ENCODE results near the gene FCN2.

FCN2 gene

DNA sequence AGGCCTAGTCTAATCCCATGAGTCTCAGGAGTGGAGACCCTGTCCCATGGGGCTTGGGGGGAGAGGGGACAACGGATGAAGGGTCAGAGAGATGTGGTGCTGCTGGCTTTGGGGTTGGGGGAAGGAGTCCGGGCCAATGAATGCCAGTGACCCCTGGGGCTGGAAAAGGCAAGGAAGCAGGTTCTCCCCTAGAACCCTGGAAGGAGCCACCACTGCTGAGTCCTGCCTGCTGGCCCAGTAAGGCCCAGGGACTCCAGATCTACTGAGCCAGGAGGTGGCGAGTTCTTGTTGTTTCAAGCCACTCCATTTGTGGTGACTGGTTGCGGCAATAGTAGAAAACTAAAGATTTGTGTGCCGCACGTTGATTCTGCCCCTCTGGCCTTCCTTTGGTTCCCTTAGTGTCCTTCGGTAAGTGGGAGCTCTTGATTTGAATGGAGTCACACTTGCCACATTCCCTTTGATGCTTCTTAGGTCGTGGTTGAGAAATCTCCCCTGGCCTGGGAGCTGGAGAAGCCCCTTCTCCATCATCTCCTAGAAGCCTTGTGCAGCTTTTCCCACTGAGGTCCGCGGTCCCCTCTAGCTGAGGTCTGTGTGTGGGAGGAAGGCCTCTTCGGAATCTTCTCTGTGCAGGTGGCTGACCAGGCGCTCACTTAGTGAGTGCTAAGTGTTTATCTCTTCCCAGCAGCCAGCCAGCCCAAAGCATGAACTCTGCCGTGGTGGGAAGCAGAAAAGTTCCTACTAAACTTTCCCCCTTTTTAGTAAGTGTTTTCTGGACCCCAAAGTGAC is 28.1 kb downstream of the FCN2 start:
- no peak for DNase-seq (ENCODE audit: low read depth in 1 of 2, low spot score in 1 of 2)

DNA sequence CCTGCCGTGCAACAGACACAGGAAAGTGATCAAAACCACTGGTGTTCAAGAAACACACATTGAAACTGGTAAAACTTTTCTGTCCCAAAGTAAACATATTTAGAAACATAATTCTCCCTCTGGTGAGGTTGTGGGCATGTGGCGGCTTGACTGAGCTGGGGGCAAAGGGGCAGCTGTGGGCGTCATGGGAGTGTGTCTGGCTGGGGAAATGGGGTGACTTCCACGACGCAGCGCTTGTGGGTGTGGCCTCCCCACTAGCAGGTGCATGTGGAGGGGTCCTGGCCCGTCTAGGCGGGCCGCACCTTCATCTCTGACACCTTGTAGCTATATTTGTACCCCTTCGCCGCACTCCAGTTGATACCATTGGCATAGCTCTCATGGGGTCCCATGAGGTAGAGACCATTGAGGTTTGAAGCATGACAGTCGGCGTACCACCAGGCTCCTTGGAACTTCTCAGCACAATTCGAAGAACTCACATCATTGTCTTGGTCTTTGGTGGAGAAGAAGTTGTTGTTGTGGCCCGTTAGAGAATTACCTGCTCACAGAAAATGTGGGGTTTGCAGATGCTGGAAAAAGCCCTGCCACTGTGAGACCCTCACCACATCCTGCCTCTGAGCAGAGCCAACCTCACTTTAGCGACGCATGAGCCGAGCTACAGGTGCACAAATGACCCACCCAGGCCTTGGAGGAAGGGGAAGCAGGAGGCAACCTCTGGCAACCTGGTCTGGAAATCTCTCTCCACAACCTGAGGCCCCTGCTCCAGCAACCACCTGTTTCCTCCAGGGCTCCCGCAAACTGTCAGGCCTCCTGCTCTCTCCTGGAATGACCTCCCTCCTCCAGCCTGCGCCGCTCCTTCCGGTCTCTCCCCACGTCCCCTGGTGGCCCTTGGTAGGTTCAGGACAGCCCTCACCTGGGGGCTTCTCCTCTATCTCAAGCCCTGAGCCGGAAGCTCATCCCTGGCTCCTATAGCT is 29.2 kb downstream of the FCN2 start:
- DNase-seq (ENCODE audit: low read depth in 1 of 2, low spot score in 1 of 2) = no peak

DNA sequence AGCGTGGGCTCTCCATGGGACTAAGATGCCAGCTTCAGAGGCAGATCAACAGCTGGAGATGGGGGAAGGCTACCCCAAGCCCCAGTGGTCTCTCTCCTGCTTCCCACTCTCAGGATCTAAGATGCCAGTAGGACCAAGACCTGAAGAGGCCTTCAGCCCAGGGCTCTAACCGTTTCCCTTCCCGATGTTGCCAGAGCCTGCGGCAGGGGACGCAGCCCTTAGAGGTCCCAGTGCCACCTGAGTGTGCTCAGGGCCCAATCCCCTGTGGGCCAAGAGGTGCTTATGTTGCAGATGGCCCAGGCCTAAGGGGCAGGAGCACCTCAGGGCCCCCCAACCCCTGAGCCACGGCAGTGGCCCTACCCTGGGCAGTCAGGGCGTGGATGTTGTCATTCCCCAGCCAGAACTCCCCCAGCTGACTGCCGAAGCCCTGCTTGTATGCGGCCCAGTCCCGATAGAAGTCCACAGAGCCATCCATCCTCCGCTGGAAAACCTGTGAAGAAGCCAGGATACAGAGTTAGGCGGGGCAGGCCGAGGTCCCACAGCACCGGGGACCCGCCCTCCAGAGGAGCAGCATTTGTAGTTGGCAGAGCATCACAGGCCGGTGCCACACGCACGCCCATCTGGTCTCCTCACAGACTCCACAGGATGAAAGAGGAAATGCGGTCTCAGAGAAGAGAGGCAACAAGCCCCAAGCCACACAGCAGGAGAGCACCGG is 31.7 kb downstream of the FCN2 start:
- no peak for DNase-seq (ENCODE audit: low read depth in 1 of 2, low spot score in 1 of 2)

DNA sequence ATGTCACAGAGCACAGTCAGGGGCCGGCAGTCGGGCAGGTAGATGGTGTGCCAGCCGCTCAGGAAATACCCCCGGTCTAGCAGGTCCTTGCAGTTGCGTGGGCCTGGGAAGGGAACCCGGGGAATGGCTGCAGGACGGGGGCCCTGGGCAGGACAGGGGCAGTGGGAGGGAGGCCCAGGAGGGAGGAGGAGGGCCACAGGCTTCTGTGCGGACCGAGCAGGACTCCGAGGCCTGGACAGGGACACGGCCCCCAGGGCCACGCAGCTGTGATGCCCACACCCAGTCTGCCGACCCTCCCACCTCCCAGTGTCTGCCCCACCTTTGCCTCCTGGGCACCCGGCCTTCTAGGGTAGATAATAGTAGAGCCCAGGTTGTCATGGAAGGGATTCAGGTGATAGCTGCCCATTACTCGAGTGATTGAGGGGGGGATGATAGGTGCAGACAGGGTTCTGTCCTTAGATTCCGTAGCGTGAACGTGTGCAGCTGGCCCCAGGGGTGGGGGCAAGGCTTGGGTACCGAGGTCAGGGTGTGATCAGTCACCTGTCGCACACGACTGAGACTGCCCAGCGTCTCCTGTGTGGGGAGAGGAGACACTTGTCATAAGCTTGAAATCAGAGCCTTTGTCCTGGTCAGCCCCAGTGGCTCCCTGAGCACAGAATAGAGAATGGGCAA is 32.6 kb downstream of the FCN2 start:
- no peak for DNase-seq (ENCODE audit: low read depth in 1 of 2, low spot score in 1 of 2)

DNA sequence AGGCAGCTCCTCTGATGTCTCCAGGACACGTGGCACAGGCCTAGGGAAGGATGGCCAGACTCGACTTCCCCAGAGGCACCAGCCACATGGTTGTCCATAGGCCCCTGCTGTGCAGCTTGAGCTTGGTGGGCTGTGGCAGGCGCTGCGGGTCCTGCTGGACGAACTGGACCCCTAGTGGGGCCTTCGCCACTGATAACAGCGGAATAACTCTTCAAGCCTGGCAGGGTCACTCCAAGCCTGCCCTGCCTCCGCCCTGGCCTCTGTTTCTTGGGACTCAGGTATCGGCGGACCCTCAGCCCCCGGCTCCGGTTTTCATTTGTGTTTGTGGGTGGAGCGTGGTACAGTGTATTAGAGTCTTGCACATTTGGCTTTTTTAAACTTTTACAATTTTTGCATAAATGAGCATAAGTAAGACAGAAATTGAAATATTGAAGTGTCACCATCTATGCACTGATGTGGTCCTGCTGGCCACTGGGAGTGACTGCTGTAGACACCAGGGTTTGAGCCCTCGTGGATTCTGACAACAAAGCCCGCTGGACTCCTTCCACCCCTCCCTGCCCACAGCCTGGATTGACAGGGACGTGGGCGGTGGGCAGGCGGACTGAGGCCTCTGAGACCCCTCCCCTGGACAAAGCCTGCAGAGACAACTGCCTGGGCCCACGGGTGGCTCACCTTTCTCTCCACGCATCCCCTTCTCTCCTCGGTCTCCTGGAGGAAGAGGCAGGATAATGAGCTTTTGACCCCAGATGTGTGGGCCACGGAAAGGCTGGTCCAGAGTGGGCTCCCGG is 33.3 kb downstream of the FCN2 start:
- no peak for DNase-seq (ENCODE audit: low read depth in 1 of 2, low spot score in 1 of 2)

DNA sequence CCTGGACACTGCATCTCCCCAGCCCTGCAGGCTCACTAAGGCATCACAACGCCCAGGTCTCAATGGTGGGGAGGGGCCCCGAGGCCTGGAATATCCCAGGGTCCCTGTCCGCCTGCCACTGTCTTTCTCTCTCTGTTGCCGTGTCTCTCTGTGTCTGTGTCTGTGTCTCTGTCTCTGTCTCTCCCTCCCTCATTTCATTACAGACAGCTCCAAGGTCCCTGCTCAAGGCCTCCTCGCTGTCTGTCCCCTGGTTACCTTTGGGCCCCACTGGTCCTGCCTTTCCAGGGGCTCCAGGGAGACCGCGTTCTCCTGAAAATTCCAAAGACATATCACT is 33.9 kb downstream of the FCN2 start:
- no peak for DNase-seq (ENCODE audit: low read depth in 1 of 2, low spot score in 1 of 2)

DNA sequence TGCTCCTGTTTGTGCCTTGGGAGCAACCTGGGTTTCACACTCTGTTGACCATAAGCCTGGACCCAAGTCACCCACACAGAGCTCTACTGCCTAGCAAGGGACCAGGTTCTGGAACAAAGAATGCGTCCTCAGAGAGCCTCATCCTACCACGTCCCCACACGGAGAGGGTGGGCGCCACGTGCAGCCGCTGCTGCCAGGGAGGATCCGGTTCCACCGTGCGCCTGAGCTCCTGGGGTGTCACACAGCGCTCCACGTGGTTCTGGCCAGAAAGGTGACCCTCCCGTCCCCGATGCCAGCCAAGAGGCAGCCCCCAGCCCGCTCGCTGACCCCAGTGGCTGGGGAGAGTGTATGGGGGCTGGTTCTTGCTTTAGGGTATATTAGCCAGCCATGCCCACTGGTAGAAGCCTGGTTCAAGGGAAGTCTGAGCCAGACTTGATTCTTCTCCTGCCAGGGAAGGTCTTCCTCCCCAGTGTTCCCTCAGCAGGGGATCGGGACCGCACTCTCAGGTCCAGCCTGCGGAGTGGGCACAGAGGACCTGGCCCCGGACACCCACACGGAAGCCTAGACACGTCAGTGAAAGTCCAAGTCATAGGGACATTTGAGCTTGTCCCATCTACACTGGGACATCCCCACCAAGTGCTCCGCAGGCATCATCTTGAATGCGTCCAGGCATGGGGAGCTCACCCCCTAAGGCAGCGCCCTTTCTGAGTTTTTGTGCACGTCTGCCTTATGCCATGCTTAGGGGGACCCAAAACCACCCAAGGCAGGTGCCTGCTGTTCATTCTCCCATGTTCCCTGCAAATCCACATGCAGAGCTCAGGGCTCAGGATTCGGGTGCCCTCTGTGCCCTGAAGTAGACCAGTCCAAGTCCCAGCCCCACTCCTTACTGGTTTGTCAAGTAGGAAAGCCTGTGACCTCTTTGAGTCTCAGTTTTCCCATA is 34.7 kb downstream of the FCN2 start:
- DNase-seq (ENCODE audit: low read depth in 1 of 2, low spot score in 1 of 2) = no peak

DNA sequence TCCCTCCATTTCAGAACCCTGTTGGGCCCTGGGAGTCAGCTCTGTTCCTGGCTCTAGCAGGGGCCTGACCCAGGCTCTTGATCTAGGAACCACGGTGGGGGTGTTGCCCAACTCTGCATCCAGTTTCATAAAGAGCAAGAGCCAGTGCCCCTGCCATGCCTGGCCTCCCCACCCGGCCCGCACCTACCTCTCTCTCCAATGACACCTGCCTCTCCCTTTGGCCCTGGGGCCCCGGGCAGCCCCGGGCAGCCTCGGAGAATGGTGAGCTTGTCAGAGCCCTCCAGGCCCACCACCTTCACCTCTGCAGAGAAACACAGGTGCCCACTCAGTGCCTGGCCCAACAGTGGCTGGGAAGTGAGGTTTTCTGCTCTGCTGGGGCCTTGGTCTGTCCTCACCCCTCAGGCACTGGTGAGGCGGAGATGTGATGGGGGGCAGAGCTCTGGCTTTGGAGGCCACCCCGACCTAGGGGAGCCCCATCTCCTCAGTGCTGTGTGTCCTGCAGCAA is 35.6 kb downstream of the FCN2 start:
- DNase-seq (ENCODE audit: low read depth in 1 of 2, low spot score in 1 of 2) = no peak

DNA sequence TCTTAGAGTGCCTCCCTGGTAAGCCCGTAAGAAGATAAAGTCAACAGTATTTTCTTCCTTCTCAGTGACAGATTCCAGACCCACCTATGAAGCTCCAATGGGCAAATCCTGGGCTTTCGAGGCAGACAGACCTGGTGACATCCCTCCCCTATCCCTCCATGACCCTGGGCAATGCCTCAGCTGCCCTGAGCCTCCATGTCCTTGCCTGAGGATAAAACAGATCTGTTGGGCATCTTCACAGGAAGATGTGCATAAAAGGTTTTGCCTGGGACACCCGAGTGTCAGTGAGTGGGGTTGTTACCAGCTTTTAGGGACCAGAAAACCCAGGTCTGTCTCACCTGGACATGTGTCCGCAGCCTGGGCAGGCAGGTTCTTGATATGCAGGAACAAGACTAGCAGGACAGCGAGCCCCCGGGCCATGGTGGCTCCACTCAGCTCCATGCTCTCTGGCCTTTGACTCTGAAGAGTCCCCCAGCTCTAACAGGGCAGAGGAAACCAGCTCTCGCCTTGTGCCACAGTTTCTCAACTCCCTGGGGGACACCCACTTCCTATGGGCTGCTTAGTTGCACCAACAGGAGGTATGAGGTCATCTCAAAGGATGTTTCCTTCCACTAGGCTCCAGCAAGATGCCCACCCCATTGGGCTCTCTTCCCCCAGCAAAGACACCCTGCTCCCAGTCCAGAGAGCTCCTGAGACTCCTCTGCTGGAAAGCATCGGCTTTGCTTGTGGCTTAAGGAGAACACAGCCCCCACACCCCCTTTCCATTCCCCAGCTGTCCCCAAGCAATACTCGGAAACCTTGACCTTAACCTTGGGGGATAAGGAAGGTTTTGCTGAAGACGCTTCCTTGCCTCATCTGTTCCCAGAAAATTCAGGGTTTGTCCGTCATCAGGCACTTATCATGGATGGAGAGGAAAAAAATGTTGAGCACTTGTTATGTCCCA is 37.1 kb downstream of the FCN2 start, which contains the start of gene FCN1:
FCN1 (minus strand) TSS at position 482 of the 943 bp plus-strand sequence; CDS start at position 441, 41 bp downstream.
- DNase-seq (ENCODE audit: low read depth in 1 of 2, low spot score in 1 of 2) = no peak

DNA sequence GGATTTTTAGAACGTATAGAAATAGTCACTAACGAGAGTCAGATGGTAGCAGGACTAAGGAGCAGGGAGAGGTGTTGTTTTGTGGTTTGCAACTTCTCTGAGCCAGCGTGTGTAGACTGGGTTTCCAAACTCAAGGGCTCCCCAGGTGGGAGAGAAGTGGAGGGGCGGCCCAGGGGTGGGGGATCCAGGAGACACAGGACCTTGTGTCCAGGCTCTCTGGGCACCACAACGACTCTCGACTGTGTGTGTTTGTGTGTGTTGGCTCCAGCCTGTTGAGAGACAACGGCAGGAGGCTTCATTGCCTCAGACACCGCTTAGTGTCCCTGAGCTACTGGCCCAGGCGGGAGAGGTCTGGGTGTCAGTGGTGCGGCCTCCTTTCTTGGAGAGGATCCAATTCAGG is 38.0 kb downstream of the FCN2 start:
- DNase-seq (ENCODE audit: low read depth in 1 of 2, low spot score in 1 of 2) = no peak

DNA sequence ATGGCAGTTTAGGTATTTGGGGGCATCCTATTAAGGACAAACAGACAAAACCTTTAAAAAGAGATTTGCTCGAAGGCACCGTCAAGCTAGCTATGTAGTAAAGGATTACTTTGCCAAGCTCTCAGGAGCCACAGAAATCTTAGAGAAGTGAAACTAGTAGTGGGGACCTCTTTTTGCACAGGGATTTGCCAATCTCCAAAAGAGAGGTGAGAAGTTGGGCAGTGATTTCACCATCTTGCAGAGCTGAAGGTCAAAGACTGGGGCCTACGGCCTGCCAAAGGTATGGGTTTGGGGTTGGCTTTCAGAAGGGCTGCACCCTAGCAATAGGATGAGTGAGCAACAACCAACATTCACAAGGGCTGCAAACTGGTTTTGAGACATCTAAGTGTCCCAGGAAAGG is 38.7 kb downstream of the FCN2 start:
- DNase-seq (ENCODE audit: low read depth in 1 of 2, low spot score in 1 of 2) = no peak

DNA sequence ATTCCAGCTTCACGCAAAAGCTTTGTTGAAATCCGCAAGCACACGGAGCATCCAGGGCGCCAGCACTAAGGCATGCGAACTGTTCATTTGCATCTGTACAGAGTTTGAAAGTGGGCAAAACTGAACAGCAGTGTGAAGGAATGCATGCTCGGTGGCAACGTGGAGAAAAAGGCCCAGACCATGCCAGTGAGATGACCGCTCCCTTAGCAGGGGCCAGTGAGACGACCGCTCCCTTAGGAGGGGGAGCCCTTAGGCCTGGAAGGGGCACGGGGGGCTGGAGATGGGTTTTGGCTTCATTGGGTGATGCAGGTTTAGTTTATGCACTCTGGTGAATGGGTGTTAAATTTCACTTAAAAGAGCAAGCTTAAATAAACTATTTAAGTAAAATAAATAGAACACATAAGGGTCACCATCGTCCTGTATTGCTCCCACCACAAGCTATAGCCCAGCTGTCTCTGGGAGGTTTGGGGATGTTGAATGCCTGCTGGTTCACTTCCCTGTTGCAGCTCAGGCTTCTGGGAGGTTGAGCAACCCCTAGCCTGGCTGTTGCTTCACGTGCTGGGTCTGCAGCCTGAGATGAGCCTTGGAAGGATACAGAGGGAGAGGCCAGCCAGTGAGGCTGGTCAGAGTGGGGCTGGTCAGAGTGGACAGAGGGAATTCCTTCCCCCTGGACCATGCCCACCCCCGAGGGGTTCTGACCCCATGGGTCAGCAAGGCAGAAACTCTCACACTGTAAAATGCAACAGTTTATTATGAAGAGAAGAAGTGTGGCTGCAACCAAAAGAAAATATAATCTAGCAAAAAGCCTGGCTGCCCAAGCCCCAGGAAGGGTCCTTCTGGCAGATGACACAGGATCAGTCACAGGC is 41.7 kb downstream of the FCN2 start:
- DNase-seq (ENCODE audit: low read depth in 1 of 2, low spot score in 1 of 2) = no peak

DNA sequence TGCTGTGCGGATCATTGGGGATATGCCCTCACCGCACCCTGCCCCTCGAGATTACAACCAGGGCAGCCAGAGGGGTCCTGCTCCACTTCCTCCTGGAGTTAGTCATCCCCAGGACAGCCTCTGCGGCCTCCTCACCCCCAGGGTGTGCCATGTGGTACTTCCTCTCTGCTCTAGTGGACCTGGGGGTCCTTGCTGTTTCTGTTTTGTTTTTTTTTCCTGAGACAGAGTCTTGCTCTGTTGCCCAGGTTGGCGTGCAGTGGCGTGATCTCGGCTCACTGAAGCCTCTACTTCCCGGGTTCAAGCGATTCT is 42.3 kb downstream of the FCN2 start:
- DNase-seq (ENCODE audit: low read depth in 1 of 2, low spot score in 1 of 2) = no peak

DNA sequence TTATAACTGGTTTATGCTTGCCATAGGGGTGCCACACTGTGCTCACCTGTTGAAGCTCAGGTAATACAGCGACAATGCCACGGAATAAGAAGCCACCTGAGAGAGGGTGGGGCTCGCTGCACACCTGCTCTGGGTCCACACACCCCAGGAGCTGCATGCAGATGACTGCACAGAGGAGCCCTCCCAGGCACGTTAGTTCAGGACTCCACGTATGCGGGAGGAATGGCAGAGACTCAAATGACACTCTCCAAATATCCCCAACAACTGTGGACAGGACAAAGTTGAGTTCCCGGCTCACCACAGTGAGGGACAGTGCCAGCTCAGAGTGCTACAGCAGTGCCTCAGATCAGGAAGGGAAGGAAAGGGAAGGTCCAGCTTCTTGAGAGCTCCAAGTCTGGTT is 42.9 kb downstream of the FCN2 start:
- no peak for DNase-seq (ENCODE audit: low read depth in 1 of 2, low spot score in 1 of 2)

DNA sequence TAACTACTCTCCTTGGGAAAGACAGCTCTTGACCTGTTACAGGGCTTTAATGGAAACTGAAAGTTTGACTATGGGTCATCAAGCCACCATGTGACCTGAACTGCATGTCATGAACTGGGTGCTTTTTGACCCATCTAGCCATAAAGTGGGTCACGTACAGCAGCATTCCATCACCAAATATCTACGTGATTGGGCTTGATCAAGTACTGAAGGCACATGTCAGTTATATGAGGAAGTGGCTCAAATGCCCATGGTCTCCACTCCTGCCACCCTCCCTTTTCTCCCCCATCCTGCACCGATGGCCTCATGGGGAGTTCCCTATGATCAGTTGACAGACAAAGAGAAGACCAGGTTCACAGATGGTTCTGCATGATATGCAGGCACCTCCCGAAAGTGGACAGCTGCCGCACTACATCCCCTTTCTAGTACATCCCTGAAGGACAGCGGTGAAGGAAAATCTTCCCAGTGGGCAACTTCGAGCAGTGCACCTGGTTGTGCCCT is 44.5 kb downstream of the FCN2 start:
- no peak for DNase-seq (ENCODE audit: low read depth in 1 of 2, low spot score in 1 of 2)

DNA sequence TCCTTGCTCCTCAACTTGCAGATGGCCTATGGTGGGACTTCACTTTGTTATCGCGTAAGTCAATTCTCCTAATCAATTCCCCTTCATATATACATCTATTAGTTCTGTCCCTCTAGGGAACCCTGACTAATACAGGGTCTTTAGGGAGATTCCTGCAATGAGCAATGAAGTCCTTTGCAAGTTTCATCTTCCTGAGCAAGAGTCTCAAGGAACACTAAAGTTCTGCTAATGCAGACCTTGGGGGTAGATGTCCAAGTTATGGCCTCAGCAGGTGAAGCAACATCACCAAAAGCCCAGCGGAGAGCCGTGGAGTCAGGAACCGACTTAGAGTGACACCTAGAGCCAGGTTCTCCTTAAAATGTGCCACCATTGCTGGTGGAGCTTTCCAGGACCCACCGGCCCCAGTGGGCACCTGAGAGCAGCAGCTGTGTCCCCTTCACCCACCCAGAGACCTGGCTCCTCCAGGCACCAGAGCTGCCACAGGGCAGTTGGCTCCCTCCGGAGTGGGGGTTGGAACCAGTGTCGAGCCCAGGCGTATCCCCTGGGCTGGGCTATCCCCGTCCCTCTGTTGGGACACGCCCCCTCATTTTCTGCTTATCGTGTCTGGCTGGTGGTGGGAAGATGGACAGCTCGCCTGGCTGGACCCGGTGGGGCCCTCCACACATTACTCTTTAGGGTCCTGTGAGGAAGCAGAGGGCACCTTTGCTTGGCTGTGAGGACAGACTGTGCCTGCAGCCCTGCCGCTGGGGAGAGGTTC is 48.0 kb downstream of the FCN2 start:
- no peak for DNase-seq (ENCODE audit: low read depth in 1 of 2, low spot score in 1 of 2)

All from activated T-helper 1 cell treated with anti-CD3 and anti-CD28 coated beads, Interleukin-2, amount 50 U/mL, for 16 hours (primary cell).